H9 (cell line): ENCODE measurements around the gene KSR1. TPM values are rescaled to one million over a fixed set of nuclear protein-coding genes. Genes with fewer than 3 reads are reported as not detected.

ENCODE experiments used
- DNase-seq: peaks from one replicate; pipeline ENCODE4 v3.0.0-alpha.2; 2017
- H2AFZ ChIP-seq: one replicate; pipeline ENCODE4 v1.6.1; 2013; ENCODE audit warnings: mild to moderate bottlenecking, low read length, control low read depth, moderate library complexity
- H2AK5ac ChIP-seq: 2 replicates; pipeline ENCODE4 v1.6.1; 2013; ENCODE audit warnings: low read length, control low read depth, mixed read lengths; ENCODE audit not compliant: insufficient read length
- H2BK120ac ChIP-seq: one replicate; pipeline ENCODE4 v1.6.1; 2013; ENCODE audit warnings: low read depth, mild to moderate bottlenecking, low read length, control low read depth, inconsistent platforms; ENCODE audit not compliant: poor library complexity, severe bottlenecking
- H2BK12ac ChIP-seq: 2 replicates; pipeline ENCODE4 v1.6.1; 2013; ENCODE audit warnings: low read length, control low read depth, mixed read lengths, low read depth; ENCODE audit not compliant: insufficient read length
- H2BK15ac ChIP-seq: 2 replicates; pipeline ENCODE4 v1.6.1; 2013; ENCODE audit warnings: low read depth, low read length, control low read depth
- H2BK20ac ChIP-seq: one replicate; pipeline ENCODE4 v1.6.1; 2013; ENCODE audit warnings: low read depth, mild to moderate bottlenecking, low read length, control low read depth, inconsistent platforms; ENCODE audit not compliant: poor library complexity, severe bottlenecking
- H2BK5ac ChIP-seq: 2 replicates; pipeline ENCODE4 v1.6.1; 2013; ENCODE audit warnings: low read length, control low read depth, mixed read lengths; ENCODE audit not compliant: insufficient read length
- H3K14ac ChIP-seq: 2 replicates; pipeline ENCODE4 v1.6.1; 2013; ENCODE audit warnings: low read length, control low read depth; ENCODE audit not compliant: insufficient read depth
- H3K18ac ChIP-seq: 2 replicates; pipeline ENCODE4 v1.6.1; 2013; ENCODE audit warnings: low read depth, mild to moderate bottlenecking, mixed read lengths, low read length, control low read depth; ENCODE audit not compliant: insufficient read length
- H3K23ac ChIP-seq: 2 replicates; pipeline ENCODE4 v1.6.1; 2013; ENCODE audit warnings: low read length, control low read depth, mixed read lengths, low read depth; ENCODE audit not compliant: insufficient read length
- H3K23me2 ChIP-seq: 2 replicates; pipeline ENCODE4 v1.6.1; 2013; ENCODE audit warnings: low read depth, mild to moderate bottlenecking, mixed read lengths, low read length, control low read depth; ENCODE audit not compliant: insufficient read length, poor library complexity, severe bottlenecking
- H3K27ac ChIP-seq: 2 replicates; pipeline ENCODE4 v1.5.1; 2013; ENCODE audit warnings: low read length, control low read depth, mixed read lengths, low read depth; ENCODE audit not compliant: insufficient read length
- H3K27me3 ChIP-seq: 2 replicates; pipeline ENCODE4 v1.6.1; 2013; ENCODE audit warnings: low read length, control low read depth, inconsistent platforms; ENCODE audit not compliant: insufficient read depth
- H3K4ac ChIP-seq: 2 replicates; pipeline ENCODE4 v1.6.1; 2013; ENCODE audit warnings: low read depth, mild to moderate bottlenecking, control low read depth, inconsistent platforms, low read length, moderate library complexity
- H3K4me1 ChIP-seq: 2 replicates; pipeline ENCODE4 v1.6.1; 2013; ENCODE audit warnings: low read length, control low read depth, inconsistent platforms; ENCODE audit not compliant: insufficient read depth
- H3K4me2 ChIP-seq: 2 replicates; pipeline ENCODE4 v1.6.1; 2013; ENCODE audit warnings: low read length, control low read depth, mixed read lengths; ENCODE audit not compliant: insufficient read length, insufficient read depth
- H3K56ac ChIP-seq: 2 replicates; pipeline ENCODE4 v1.6.1; 2013; ENCODE audit warnings: low read depth, mild to moderate bottlenecking, mixed read lengths, low read length, control low read depth; ENCODE audit not compliant: insufficient read length
- H3K79me1 ChIP-seq: 2 replicates; pipeline ENCODE4 v1.6.1; 2013; ENCODE audit warnings: low read depth, mild to moderate bottlenecking, moderate library complexity, low read length, control low read depth, inconsistent platforms; ENCODE audit not compliant: insufficient read depth, poor library complexity, severe bottlenecking
- H3K79me2 ChIP-seq: 2 replicates; pipeline ENCODE4 v1.6.1; 2013; ENCODE audit warnings: low read length, control low read depth, inconsistent platforms; ENCODE audit not compliant: insufficient read depth
- H3K9ac ChIP-seq: 2 replicates; pipeline ENCODE4 v1.6.1; 2013; ENCODE audit warnings: low read length, control low read depth, mixed read lengths; ENCODE audit not compliant: insufficient read length; ENCODE audit errors: extremely low read depth
- H3K9me3 ChIP-seq: one replicate; pipeline ENCODE4 v1.6.1; 2013; ENCODE audit warnings: low read depth, low read length, inconsistent platforms; ENCODE audit not compliant: control insufficient read depth
- H3T11ph ChIP-seq: one replicate; pipeline ENCODE4 v1.6.1; 2013; ENCODE audit warnings: mild to moderate bottlenecking, low read length, control low read depth, inconsistent platforms
- H4K20me1 ChIP-seq: one replicate; pipeline ENCODE4 v1.6.1; 2013; ENCODE audit not compliant: control insufficient read depth, insufficient read length, insufficient read depth
- H4K5ac ChIP-seq: 2 replicates; pipeline ENCODE4 v1.6.1; 2013; ENCODE audit warnings: low read depth, mild to moderate bottlenecking, mixed read lengths, low read length, control low read depth; ENCODE audit not compliant: insufficient read length
- H4K8ac ChIP-seq: replicated peaks from 2 replicates; pipeline ENCODE4 v1.6.1; 2013; ENCODE audit warnings: low read length, control low read depth, mixed read lengths, low read depth; ENCODE audit not compliant: insufficient read length
- H4K91ac ChIP-seq: 2 replicates; pipeline ENCODE4 v1.6.1; 2013; ENCODE audit warnings: low read depth, mild to moderate bottlenecking, moderate library complexity, mixed read lengths, low read length, control low read depth; ENCODE audit not compliant: insufficient read length
- H3K27ac Mint-ChIP-seq, 3 experiments: 2 replicates in 2 of 3; 3 replicates in 1 of 3; pipeline ENCODE4 v1.8.0; 2020 to 2021; ENCODE audit warnings: mixed read lengths in 3 of 3, mild to moderate bottlenecking in 1 of 3, moderate library complexity in 1 of 3
- H3K27me3 Mint-ChIP-seq: 2 replicates; pipeline ENCODE4 v1.8.0; 2021; ENCODE audit warnings: low read depth, mild to moderate bottlenecking, moderate library complexity, mixed read lengths
- H3K36me3 Mint-ChIP-seq, 3 experiments: 2 replicates in 2 of 3; 3 replicates in 1 of 3; pipeline ENCODE4 v1.8.0; 2020 to 2021; ENCODE audit warnings: low read depth in 3 of 3, mixed read lengths in 3 of 3; ENCODE audit not compliant: insufficient read depth in 1 of 3
- H3K4me1 Mint-ChIP-seq, 2 experiments: 2 replicates each; pipeline ENCODE4 v1.8.0; 2020; ENCODE audit warnings: mixed read lengths in 2 of 2
- H3K4me3 Mint-ChIP-seq, 2 experiments: 2 replicates in 1 of 2; 3 replicates in 1 of 2; pipeline ENCODE4 v1.8.0; 2020 to 2021; ENCODE audit warnings: mild to moderate bottlenecking in 2 of 2, mixed read lengths in 2 of 2, moderate library complexity in 1 of 2
- H3K9me3 Mint-ChIP-seq, 2 experiments: 2 replicates in 1 of 2; 3 replicates in 1 of 2; pipeline ENCODE4 v1.8.0; 2020; ENCODE audit warnings: mild to moderate bottlenecking in 2 of 2, mixed read lengths in 2 of 2, moderate library complexity in 1 of 2
- CTCF ChIP-seq: fragments of 200-600 bp; sonication (generic); conservative IDR thresholded peaks from 3 replicates; pipeline ENCODE4 v1.8.0; 2021; ENCODE audit warnings: antibody characterized with exemption, mild to moderate bottlenecking
- WGBS: extraction: QIAGEN DNeasy Blood & Tissue Kit; methylation state at CpG from one replicate; pipeline ENCODE4 v1.1.7; 2013; ENCODE audit warnings: missing lambda C conversion rate, low lambda C conversion rate, mixed read lengths; ENCODE audit not compliant: insufficient read length; ENCODE audit errors: extremely low coverage; 5-methylcytosine and 5-hydroxymethylcytosine counted together
- total RNA-seq: library from RNA; stranded (reverse); gene quantifications from 2 replicates; pipeline ENCODE4 v1.2.1, GENCODE V29; 2021

The KSR1 gene
- total RNA-seq, 1 experiment from 2014 or later: 44.9 TPM

GRCh38 chr17:27512511-27513346, 56.5 kb downstream of the KSR1 start:
- Histone ChIP-seq H4K8ac (no peak overlapping the region), H3K23ac (no peak overlapping the region), H3K27ac (no peak overlapping the region), H2BK5ac (no peak overlapping the region), H2BK20ac (no peak overlapping the region), H3K4me2 (no peak overlapping the region), H3K4ac (no peak overlapping the region), H3K27me3 (no peaks in the 10 kb centered on the region), H2AFZ (no peak overlapping the region), H3K4me1 (peaks cover 14% of the 10 kb centered on the region; the same call in 1 of the 2 replicates), H2AK5ac (no peak overlapping the region), H4K91ac (no peak overlapping the region), H2BK120ac (no peak overlapping the region), H3K18ac (no peak overlapping the region), H3T11ph (no peak overlapping the region), H3K9me3 (no peaks in the 10 kb centered on the region), H4K20me1 (no peaks in the 10 kb centered on the region), H3K14ac (no peak overlapping the region), H2BK12ac (no peak overlapping the region), H2BK15ac (no peak overlapping the region), H3K9ac (no peak overlapping the region), H3K79me2 (no peaks in the 10 kb centered on the region; the same call in 1 of the 2 replicates), H4K5ac (no peak overlapping the region), H3K56ac (no peak overlapping the region), H3K79me1 (no peaks in the 10 kb centered on the region), H3K23me2 (no peaks in the 10 kb centered on the region)
- Mint-ChIP-seq H3K9me3 (no peaks in the 10 kb centered on the region; a peak in 1 of 5 replicates), H3K27ac (peak overlapping the region in 1 of 3 experiments; percentile 82; a peak in 3 of 7 replicates), H3K4me1 (peaks cover 63 to 71% of the 10 kb centered on the region in 2 experiments), H3K27me3 (no peaks in the 10 kb centered on the region), H3K36me3 (0 out of 7 replicates have a peak, but pooled peaks cover 0 to 1% (median 0%) of the 10 kb centered on the region in 3 experiments), H3K4me3 (no peak overlapping the region)
- no peak for DNase-seq
- no peak for TF ChIP-seq CTCF
- WGBS: no CpG with 5 or more reads among the region's 15 CpGs
